NK-92 (cell line): ENCODE results near the gene RPL4.

Source experiments
- DNase-seq: peaks from one replicate; lab custom pipeline; 2025; ENCODE audit not compliant: unreplicated experiment; lab: John Stamatoyannopoulos, UW

RPL4 gene

DNA sequence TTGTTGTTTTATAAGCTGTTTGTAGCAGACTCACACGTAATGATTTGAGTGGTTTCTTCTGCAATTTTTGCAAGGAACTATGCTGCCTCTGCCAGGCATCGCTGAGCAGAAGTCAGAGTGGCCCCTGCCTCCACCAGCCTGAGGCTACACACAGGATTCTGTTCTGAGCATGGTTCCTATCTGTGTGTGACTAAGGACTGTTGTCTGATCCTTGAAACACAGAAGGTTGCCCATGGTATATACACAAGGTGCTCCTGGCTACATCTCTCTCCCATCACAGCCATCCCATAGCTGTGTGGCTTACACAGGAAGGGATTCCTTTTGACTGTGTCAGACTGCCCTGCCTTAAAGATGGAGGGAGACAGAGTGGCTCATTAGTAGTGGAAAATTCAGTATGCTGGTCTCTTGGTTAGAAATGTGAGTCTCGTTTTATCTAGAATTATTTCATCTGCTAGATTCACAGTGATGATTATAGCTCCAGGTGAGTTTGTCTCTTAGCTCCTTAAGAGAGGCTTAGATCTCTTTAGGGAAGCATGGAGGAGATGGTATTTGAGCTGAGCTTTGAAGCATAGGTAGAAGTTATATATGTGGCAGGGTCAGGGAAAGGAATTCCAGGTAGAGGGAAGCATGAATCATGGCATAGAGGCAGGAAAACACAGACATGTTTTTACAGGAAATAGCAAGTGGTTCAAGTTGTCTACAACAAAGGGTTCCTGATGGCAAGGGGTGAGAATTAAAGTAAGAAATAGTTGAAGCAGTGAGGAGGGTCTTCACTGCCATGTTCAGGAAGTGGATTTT is 44.6 kb downstream of the RPL4 start:
- DNase-seq = no peak

DNA sequence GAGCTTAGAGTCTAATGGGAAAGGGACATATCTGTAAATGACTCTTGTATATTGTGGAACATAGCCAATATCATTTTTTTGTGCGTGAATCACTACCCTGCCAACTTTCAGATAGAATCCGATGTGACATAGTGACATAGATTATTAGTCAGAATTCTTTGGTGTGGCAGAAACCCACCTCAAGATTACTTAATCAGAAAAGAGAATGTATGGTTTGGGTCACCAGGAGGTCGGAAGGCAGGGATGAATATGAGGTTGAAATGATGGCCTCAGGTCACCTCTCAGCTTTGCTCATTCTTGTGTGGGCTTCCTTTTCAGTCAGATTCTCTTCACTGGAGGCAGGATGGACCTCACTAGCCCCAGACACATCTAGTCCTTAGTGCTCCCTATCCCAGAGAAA is 48.4 kb downstream of the RPL4 start:
- DNase-seq = no peak

DNA sequence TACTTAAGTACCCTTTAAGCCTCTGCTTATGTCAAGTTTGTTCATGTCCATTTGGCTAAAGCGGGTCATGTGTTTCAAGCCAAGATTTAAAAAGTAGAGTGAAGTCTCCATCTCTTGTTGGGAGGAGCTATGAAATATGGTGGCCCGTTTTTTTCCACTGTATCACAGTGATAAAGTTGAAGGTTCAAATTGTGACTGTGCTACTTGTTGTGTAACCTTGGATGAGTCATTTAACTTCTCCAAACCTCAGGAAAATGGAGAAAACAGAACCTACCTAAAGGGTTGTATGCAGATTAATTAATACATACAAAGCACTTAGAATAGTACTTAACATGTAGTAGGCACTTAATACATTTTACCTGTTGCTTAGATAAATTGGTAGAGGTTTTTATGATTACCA is 50.5 kb downstream of the RPL4 start:
- DNase-seq = no peak

DNA sequence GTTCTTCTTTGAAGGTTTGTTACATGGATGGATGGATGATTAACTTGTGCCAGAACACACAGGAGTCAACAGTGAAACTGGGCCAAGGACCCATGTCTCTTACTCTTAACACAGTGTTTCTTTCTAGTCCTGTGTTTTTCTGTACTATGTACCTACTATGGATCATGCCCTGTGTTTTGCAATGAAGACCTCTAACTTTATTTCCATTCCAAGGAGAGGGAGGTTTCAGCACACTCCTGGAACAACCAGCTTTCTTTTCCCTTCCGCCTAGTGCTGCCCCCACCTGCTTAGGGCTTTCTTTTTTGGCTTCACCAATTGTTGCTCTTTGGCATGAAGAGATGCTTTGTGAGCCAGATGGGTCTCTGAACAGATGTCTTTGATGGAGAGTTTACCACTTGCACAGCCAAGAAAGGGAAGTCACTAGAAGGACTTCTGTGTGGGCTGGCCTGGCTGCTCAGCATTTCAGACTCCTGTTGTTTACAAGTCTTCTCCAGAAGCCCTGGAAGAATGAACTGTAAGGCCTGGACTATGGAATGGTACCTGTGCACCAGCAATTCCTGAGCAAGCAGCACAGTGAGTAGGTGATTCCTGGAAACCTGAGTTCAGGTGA is 51.6 kb downstream of the RPL4 start:
- no peak for DNase-seq

DNA sequence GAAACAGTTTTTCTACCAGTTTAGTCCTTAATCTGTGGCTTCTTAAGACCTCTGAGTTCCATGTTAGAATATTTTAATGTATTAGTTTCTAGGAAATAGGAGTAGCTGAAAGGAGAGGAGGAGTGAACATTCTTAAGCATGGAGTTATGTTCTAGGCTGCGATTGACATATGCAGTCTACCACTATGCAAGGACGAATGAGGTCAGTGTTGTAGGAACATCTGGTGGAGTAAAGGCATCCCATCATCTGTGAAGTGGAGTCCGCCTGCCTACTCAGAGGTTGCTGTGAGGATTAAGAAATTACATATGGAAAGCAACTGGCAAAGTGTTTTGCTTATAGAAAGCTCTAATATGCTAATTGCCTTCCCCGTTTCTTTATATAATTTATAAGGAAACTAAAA is 52.2 kb downstream of the RPL4 start:
- no peak for DNase-seq
